Measurements from ENCODE around the gene SYNDIG1.

DNA sequence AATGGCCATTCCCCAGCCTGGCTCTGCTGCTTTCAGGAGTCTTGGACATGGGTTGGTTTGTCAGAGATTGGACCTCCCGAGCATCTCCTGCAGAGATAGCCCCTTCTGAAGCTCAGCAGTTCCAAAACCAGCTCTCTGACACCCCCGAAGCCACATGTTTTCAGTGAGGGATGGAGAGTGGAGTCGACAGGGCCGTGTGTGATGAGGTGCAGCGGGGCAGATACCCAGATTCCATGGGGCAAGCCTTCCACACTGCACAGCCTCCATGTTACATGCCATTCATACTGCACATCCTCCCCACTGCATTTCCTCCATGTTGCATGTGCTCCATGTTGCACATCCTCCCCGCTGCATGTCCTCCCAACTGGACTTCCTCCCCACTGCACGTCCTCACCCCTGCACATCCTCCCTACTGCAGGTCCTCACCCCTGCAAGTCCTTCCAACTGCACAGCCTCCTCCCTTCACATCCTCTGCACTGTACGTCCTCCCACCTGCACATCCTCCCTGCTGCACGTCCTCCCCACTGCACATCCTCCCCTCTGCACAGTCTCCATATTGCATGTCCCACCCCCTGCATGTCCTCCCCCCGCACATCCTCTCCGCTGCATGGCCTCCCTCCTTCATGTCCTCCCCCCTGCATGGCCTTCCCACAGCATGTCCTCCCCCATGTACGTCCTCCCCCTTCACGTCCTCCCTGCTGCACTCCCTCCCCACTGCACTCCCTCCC, 112.2 kb downstream of the SYNDIG1 start:
- TF ChIP-seq POLR2A (IDR thresholded peaks at IDR 0.05; ENCODE audit: low read length): no peak
- TF ChIP-seq GATA1 (IDR thresholded peaks at IDR 0.05; ENCODE audit: low read depth, low read length): no peak
